Esophagus squamous epithelium (tissue), 5 donors: Measurements from ENCODE around the gene CFAP161. TPM values are rescaled to one million over a fixed set of nuclear protein-coding genes. Genes with fewer than 3 reads are reported as not detected.

ENCODE experiments used
- DNase-seq: peaks from one replicate; lab custom pipeline; 2025; lab: John Stamatoyannopoulos, UW
- H3K27ac ChIP-seq, 4 donors: fragments of 200-600 bp; sonication (generic); one replicate each; pipeline ENCODE4 v1.5.1; 2016 to 2019; ENCODE audit warnings: mild to moderate bottlenecking in 1 of 4
- H3K27me3 ChIP-seq, 4 donors: fragments of 200-600 bp; sonication (generic); 1 replicate in 3 of 4; 2 replicates in 1 of 4; pipeline versions ENCODE4 v1.5.1 to v1.6.0; 2017 to 2021; ENCODE audit warnings: antibody characterized with exemption in 1 of 4
- H3K36me3 ChIP-seq, 3 donors: fragments of 200-600 bp; sonication (generic); one replicate each; pipeline ENCODE4 v1.5.1; 2016 to 2019
- H3K4me1 ChIP-seq, 3 donors: fragments of 200-600 bp; sonication (generic); one replicate each; pipeline ENCODE4 v1.5.1; 2017 to 2019
- H3K4me3 ChIP-seq, 4 donors: fragments of 200-600 bp; sonication (generic); 1 replicate in 3 of 4; 2 replicates in 1 of 4; pipeline ENCODE4 v1.5.1; 2016 to 2019; ENCODE audit warnings: mild to moderate bottlenecking in 2 of 4, moderate library complexity in 1 of 4
- H3K9me3 ChIP-seq, 3 donors: fragments of 200-600 bp; sonication (generic); one replicate each; pipeline ENCODE4 v1.5.1; 2016 to 2019
- CTCF ChIP-seq, 6 experiments: fragments of 450-650 bp in 4 of 6; fragments of 200-600 bp in 2 of 6; sonication (generic) in 2 of 6; IDR thresholded peaks; one replicate each; pipeline ENCODE4 v1.5.1; 2016 to 2019; ENCODE audit warnings: antibody characterized with exemption in 6 of 6, mild to moderate bottlenecking in 4 of 6, moderate library complexity in 4 of 6
- POLR2A ChIP-seq, 4 donors: fragments of 450-650 bp; IDR thresholded peaks; one replicate each; pipeline ENCODE4 v1.6.1; 2017; ENCODE audit warnings: antibody characterized with exemption in 4 of 4, mild to moderate bottlenecking in 4 of 4, moderate library complexity in 3 of 4
- WGBS, 2 donors: methylation state at CpG; one replicate each; pipeline ENCODE4 v1.1.5; 2018; 5-methylcytosine and 5-hydroxymethylcytosine counted together
- intact Hi-C: fragments of 100-400 bp; cut with DNase I; formaldehyde crosslinking; loops from one replicate; pipeline ENCODE4 v1.15.0; 2022
- total RNA-seq, 4 donors: library from RNA; depleted of rRNA; stranded (reverse); fragments of >200 nt; gene quantifications; one replicate each; pipeline ENCODE4 v1.1.0, GENCODE V29; 2016
- donor health status: DM: yes; HTN: yes; CAD: no.

CFAP161 gene
- total RNA-seq, 4 donors from 2014 or later, result 0.38 to 0.88 TPM; not detected in 2

DNA sequence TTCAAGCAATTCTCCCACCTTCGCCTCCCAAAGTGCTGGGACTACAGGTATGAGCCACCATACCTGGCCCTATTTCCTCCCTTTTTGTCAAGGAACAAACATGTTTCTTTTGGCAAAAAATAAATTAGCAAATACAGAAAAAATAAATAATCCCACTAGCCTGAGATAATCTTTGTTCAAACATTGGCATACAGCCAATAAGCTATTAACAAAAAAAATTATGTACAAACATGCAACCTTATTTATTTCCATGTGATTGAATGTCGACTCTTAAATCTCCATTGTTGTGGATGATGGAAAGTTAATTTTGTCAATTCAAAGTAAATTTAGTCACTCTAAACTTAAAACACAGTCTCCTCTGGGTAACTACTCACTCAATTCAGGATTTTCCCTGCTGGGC, 44.3 kb downstream of the CFAP161 start:
- no peak overlapping the region for H3K27ac ChIP-seq
- no peak for DNase-seq
- TF ChIP-seq CTCF (IDR thresholded peaks at IDR 0.05), result no peak
- no peak for TF ChIP-seq POLR2A (IDR thresholded peaks at IDR 0.05)
- H3K4me1 ChIP-seq, result peaks cover 0 to 13% (median 0%) of the 10 kb centered on the region in 3 donors
- WGBS, 2 donors, result 60 to 61% methylated on average over 2 of the region's 2 CpGs
- peaks cover 0 to 44% (median 0%) of the 10 kb centered on the region in 4 donors for H3K27me3 ChIP-seq
- H3K36me3 ChIP-seq, result no peaks in the 10 kb centered on the region
- intact Hi-C loops, result no loop called here
- no peaks in the 10 kb centered on the region for H3K9me3 ChIP-seq
- no peak overlapping the region for H3K4me3 ChIP-seq

GRCh38 chr15:81181220-81181619, 47.1 kb downstream of the CFAP161 start:
- no peak for DNase-seq
- H3K4me3 ChIP-seq, result no peak overlapping the region
- 58 to 80% methylated on average over 2 of the region's 3 CpGs for WGBS, 2 donors
- H3K36me3 ChIP-seq, result no peaks in the 10 kb centered on the region
- no peak for TF ChIP-seq CTCF (IDR thresholded peaks at IDR 0.05)
- TF ChIP-seq POLR2A (IDR thresholded peaks at IDR 0.05), result no peak
- intact Hi-C loops, result no loop called here
- peaks cover 0 to 43% (median 0%) of the 10 kb centered on the region in 4 donors for H3K27me3 ChIP-seq
- H3K9me3 ChIP-seq, result no peaks in the 10 kb centered on the region
- H3K4me1 ChIP-seq, result peaks cover 0 to 13% (median 0%) of the 10 kb centered on the region in 3 donors
- peak overlapping the region; percentile 24 to 83 (median 62) for H3K27ac ChIP-seq

DNA sequence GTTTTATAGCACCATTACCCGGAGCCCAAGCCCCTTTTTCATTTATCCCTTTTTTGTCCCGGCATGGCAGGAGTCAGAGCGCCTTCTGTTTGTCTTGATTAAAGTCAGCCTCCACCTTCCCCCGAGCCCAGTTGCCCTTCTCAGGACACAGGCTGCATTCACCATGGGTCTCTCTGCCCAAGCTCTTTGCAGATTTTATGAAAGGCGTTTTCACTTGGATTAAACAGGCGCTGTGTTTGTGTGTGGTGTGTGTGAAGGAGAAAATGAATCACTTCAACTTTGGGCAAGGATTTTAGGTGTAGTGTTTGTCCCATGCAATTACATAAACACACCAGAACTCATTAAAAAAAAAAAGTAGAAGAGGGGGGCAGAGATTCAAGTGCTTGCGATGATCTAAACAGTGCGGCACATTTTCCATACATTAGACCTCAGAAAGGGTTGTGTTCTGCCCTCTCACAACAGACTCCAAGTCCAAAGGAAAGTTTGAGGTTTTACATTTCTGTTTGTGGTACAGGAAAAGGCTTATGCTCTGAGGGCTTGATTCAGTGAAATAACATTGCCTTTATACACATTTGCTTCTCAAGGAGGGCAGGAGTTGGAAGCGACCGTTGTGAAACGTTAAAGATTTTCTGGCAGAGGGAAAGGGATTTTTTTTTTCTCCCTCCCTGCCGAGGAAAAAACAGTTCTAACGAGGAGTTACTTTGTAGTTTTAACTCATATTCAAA, 48.1 kb downstream of the CFAP161 start:
- Histone ChIP-seq H3K4me3 (peak overlapping the region in 3 of 4 donors; percentile 32 to 60 (median 36)), H3K27me3 (peaks cover 0 to 43% (median 0%) of the 10 kb centered on the region in 4 donors), H3K9me3 (no peaks in the 10 kb centered on the region), H3K4me1 (peaks cover 0 to 8% (median 0%) of the 10 kb centered on the region in 3 donors), H3K27ac (peak overlapping the region; percentile 21 to 83 (median 62)), H3K36me3 (no peaks in the 10 kb centered on the region)
- intact Hi-C loops, result no loop called here
- WGBS, 2 donors, result 42 to 46% methylated on average over 13 of the region's 13 CpGs
- no peak for TF ChIP-seq POLR2A (IDR thresholded peaks at IDR 0.05)
- TF ChIP-seq CTCF (IDR thresholded peaks at IDR 0.05), result no peak
- no peak for DNase-seq

DNA sequence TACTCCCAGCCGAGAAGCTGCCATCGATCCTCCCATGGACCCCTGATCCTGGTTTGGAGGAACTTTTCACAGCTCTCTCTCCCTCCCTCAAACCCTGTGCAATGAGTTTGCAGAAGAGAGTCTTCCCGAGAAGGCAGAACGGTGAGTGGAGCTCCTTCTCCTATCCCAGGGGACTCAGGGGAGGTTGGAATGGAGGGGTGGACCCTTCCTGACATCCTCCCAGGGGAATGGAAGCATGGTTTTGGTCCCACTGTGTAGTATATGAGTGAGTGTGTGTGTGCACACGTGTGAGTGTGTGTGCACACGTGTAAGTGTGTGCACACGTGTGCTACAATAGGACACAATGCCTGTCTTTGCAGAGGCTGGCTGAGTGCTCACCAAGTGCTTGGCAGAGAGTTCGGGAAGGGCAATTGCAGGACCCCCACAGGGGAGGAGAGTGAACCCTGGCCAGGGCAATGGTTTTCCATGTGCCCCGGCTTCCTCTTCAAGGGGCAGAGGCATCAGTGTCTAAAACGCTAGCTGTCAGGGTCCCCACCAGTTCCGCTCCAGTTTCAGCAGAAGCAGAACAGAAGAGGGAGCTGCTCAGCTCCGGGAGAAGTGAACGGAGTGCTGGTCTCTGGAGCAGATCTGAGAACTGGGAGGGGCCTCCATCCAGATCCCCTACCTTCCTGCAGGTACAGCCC, 48.8 kb downstream of the CFAP161 start:
- WGBS, 2 donors, result 30 to 47% methylated on average over 13 of the region's 13 CpGs
- intact Hi-C loops, result no loop called here
- TF ChIP-seq POLR2A (IDR thresholded peaks at IDR 0.05) (no peak), CTCF (IDR thresholded peaks at IDR 0.05) (no peak)
- Histone ChIP-seq H3K27ac (peak overlapping the region; percentile 21 to 83 (median 56)), H3K9me3 (no peaks in the 10 kb centered on the region), H3K4me3 (peak overlapping the region in 3 of 4 donors; percentile 32 to 60 (median 36)), H3K36me3 (no peaks in the 10 kb centered on the region), H3K4me1 (peaks cover 0 to 8% (median 0%) of the 10 kb centered on the region in 3 donors), H3K27me3 (peaks cover 0 to 43% (median 0%) of the 10 kb centered on the region in 4 donors)
- DNase-seq, result no peak

GRCh38 chr15:81183439-81183775, 49.3 kb downstream of the CFAP161 start:
- H3K27me3 ChIP-seq, result peaks cover 0 to 43% (median 0%) of the 10 kb centered on the region in 4 donors
- TF ChIP-seq CTCF (IDR thresholded peaks at IDR 0.05), result no peak
- no peak for TF ChIP-seq POLR2A (IDR thresholded peaks at IDR 0.05)
- H3K4me3 ChIP-seq, result peak overlapping the region in 3 of 4 donors; percentile 32 to 60 (median 36)
- H3K27ac ChIP-seq, result peak overlapping the region; percentile 30 to 83 (median 56)
- no peaks in the 10 kb centered on the region for H3K9me3 ChIP-seq
- H3K36me3 ChIP-seq, result no peaks in the 10 kb centered on the region
- no peak for DNase-seq
- peaks cover 0 to 8% (median 0%) of the 10 kb centered on the region in 3 donors for H3K4me1 ChIP-seq
- intact Hi-C loops, result no loop called here
- 57 to 65% methylated on average over 4 of the region's 4 CpGs for WGBS, 2 donors
